Activated naive CD4-positive, alpha-beta T cell treated with anti-CD3 and anti-CD28 coated beads for 36 hours (primary cell): ENCODE results near the gene PDIA6. TPM values are rescaled to one million over a fixed set of nuclear protein-coding genes. Genes with fewer than 3 reads are reported as not detected.

Experiments
- CTCF ChIA-PET: fragments of 350-600 bp; sonication (Branson Sonifier 250); formaldehyde crosslinking; loops from one replicate; lab custom pipeline; 2021; ENCODE audit warnings: antibody characterized with exemption; lab: Charles Lee
- DNase-seq: peaks from one replicate; pipeline ENCODE4 v3.0.0-alpha.2; 2020
- H3K27ac Mint-ChIP-seq: one replicate; pipeline ENCODE4 v1.8.0; 2021; ENCODE audit warnings: mild to moderate bottlenecking, mixed read lengths
- H3K27me3 Mint-ChIP-seq: one replicate; pipeline ENCODE4 v1.8.0; 2021; ENCODE audit warnings: low read depth, mixed read lengths
- H3K36me3 Mint-ChIP-seq: one replicate; pipeline ENCODE4 v1.8.0; 2021; ENCODE audit warnings: low read depth, mixed read lengths
- H3K4me1 Mint-ChIP-seq: one replicate; pipeline ENCODE4 v1.8.0; 2021; ENCODE audit warnings: low read depth, mixed read lengths
- H3K4me3 Mint-ChIP-seq: one replicate; pipeline ENCODE4 v1.8.0; 2021; ENCODE audit warnings: mild to moderate bottlenecking, moderate library complexity, mixed read lengths
- H3K9me3 Mint-ChIP-seq: one replicate; pipeline ENCODE4 v1.8.0; 2021; ENCODE audit warnings: mixed read lengths
- intact Hi-C: fragments of 100-400 bp; cut with micrococcal nuclease; formaldehyde crosslinking; loops from one replicate; pipeline ENCODE4 v1.15.1; 2023
- total RNA-seq, 2 experiments: library from RNA; stranded (reverse); gene quantifications; one replicate each; pipeline ENCODE4 v1.2.3, GENCODE V29; 2021

PDIA6 gene
- total RNA-seq, 2 experiments from 2014 or later, result 103 to 106 TPM

GRCh38 chr2:10763461-10763800 lies 49.2 kb downstream of the PDIA6 start:
- intact Hi-C loops, result no loop called here
- CTCF ChIA-PET, result interaction anchor here (0.7 kb wide), 1 partner anchor 198 kb away, joined by 3 read pairs; no protein-coding TSS in a partner anchor
- Mint-ChIP-seq H3K27ac (no peak overlapping the region), H3K9me3 (no peaks in the 10 kb centered on the region), H3K4me1 (no peaks in the 10 kb centered on the region), H3K36me3 (no peaks in the 10 kb centered on the region), H3K4me3 (no peak overlapping the region), H3K27me3 (no peaks in the 10 kb centered on the region)
- DNase-seq, result no peak

GRCh38 chr2:10762651-10763460 lies 49.7 kb downstream of the PDIA6 start:
- no peaks in the 10 kb centered on the region for H3K36me3 Mint-ChIP-seq
- H3K9me3 Mint-ChIP-seq, result no peaks in the 10 kb centered on the region
- H3K4me3 Mint-ChIP-seq, result no peak overlapping the region
- H3K27me3 Mint-ChIP-seq, result no peaks in the 10 kb centered on the region
- CTCF ChIA-PET, result interaction anchor here (0.7 kb wide), 1 partner anchor 198 kb away, joined by 3 read pairs; no protein-coding TSS in a partner anchor
- no peak overlapping the region for H3K27ac Mint-ChIP-seq
- intact Hi-C loops, result no loop called here
- H3K4me1 Mint-ChIP-seq, result no peaks in the 10 kb centered on the region
- DNase-seq, result no peak

- intact Hi-C loops, result no loop called here
- H3K27ac Mint-ChIP-seq, result no peak overlapping the region
- H3K4me1 Mint-ChIP-seq, result no peaks in the 10 kb centered on the region
- H3K9me3 Mint-ChIP-seq, result no peaks in the 10 kb centered on the region
- H3K36me3 Mint-ChIP-seq, result no peaks in the 10 kb centered on the region
- CTCF ChIA-PET, result no interaction called here
- DNase-seq, result no peak
- H3K4me3 Mint-ChIP-seq, result no peak overlapping the region
- no peaks in the 10 kb centered on the region for H3K27me3 Mint-ChIP-seq
Measured at GRCh38 chr2:10761591-10761990, 51.0 kb downstream of the PDIA6 start.

- Mint-ChIP-seq H3K27me3 (no peaks in the 10 kb centered on the region), H3K36me3 (no peaks in the 10 kb centered on the region), H3K27ac (no peak overlapping the region), H3K4me1 (no peaks in the 10 kb centered on the region), H3K4me3 (no peak overlapping the region), H3K9me3 (no peaks in the 10 kb centered on the region)
- intact Hi-C loops, result no loop called here
- CTCF ChIA-PET, result no interaction called here
- DNase-seq, result no peak
Measured at GRCh38 chr2:10760794-10761504, 51.6 kb downstream of the PDIA6 start.

- Mint-ChIP-seq H3K27me3 (no peaks in the 10 kb centered on the region), H3K4me3 (no peak overlapping the region), H3K36me3 (no peaks in the 10 kb centered on the region), H3K9me3 (no peaks in the 10 kb centered on the region), H3K27ac (no peak overlapping the region), H3K4me1 (no peaks in the 10 kb centered on the region)
- DNase-seq, result no peak
- intact Hi-C loops, result no loop called here
- CTCF ChIA-PET, result no interaction called here
Measured at GRCh38 chr2:10759151-10759714, 53.4 kb downstream of the PDIA6 start.

- CTCF ChIA-PET, result no interaction called here
- H3K9me3 Mint-ChIP-seq, result no peaks in the 10 kb centered on the region
- intact Hi-C loops, result no loop called here
- H3K4me1 Mint-ChIP-seq, result no peaks in the 10 kb centered on the region
- no peak overlapping the region for H3K4me3 Mint-ChIP-seq
- no peak for DNase-seq
- H3K36me3 Mint-ChIP-seq, result no peaks in the 10 kb centered on the region
- no peaks in the 10 kb centered on the region for H3K27me3 Mint-ChIP-seq
- no peak overlapping the region for H3K27ac Mint-ChIP-seq
Measured at GRCh38 chr2:10757814-10758286, 54.7 kb downstream of the PDIA6 start.

GRCh38 chr2:10755621-10756020 lies 57.0 kb downstream of the PDIA6 start:
- Mint-ChIP-seq H3K27me3 (no peaks in the 10 kb centered on the region), H3K36me3 (no peaks in the 10 kb centered on the region), H3K9me3 (no peaks in the 10 kb centered on the region), H3K4me3 (no peak overlapping the region), H3K27ac (no peak overlapping the region), H3K4me1 (no peaks in the 10 kb centered on the region)
- CTCF ChIA-PET, result no interaction called here
- intact Hi-C loops, result no loop called here
- no peak for DNase-seq

GRCh38 chr2:10753876-10754275 lies 58.7 kb downstream of the PDIA6 start:
- DNase-seq, result no peak
- intact Hi-C loops, result no loop called here
- Mint-ChIP-seq H3K36me3 (no peaks in the 10 kb centered on the region), H3K4me3 (no peak overlapping the region), H3K27ac (no peak overlapping the region), H3K27me3 (no peaks in the 10 kb centered on the region), H3K9me3 (no peaks in the 10 kb centered on the region), H3K4me1 (no peaks in the 10 kb centered on the region)
- CTCF ChIA-PET, result interaction anchor here (1.0 kb wide), 1 partner anchor 10 kb away, joined by 5 read pairs; no protein-coding TSS in a partner anchor

GRCh38 chr2:10753156-10753555 lies 59.4 kb downstream of the PDIA6 start:
- H3K27ac Mint-ChIP-seq, result no peak overlapping the region

GRCh38 chr2:10752236-10752635 lies 60.3 kb downstream of the PDIA6 start:
- Mint-ChIP-seq H3K9me3 (no peaks in the 10 kb centered on the region), H3K4me1 (no peaks in the 10 kb centered on the region), H3K27ac (no peak overlapping the region), H3K36me3 (no peaks in the 10 kb centered on the region), H3K27me3 (no peaks in the 10 kb centered on the region), H3K4me3 (no peak overlapping the region)
- intact Hi-C loops, result no loop called here
- no peak for DNase-seq
- CTCF ChIA-PET, result interaction anchor here (0.6 kb wide), 1 partner anchor 183 kb away, joined by 4 read pairs; no protein-coding TSS in a partner anchor

More at GRCh38 chr2:10753156-10753555, 59.4 kb downstream of the PDIA6 start:
- no peak for DNase-seq
- CTCF ChIA-PET, result interaction anchor here (0.5 kb wide), 1 partner anchor 55 kb away, joined by 3 read pairs; no protein-coding TSS in a partner anchor
- H3K4me3 Mint-ChIP-seq, result no peak overlapping the region
- H3K9me3 Mint-ChIP-seq, result no peaks in the 10 kb centered on the region
- intact Hi-C loops, result no loop called here
- H3K36me3 Mint-ChIP-seq, result no peaks in the 10 kb centered on the region
- no peaks in the 10 kb centered on the region for H3K27me3 Mint-ChIP-seq
- H3K4me1 Mint-ChIP-seq, result no peaks in the 10 kb centered on the region

GRCh38 chr2:10750610-10751009 lies 62.0 kb downstream of the PDIA6 start:
- no peak overlapping the region for H3K27ac Mint-ChIP-seq
- intact Hi-C loops, result no loop called here
- DNase-seq, result no peak
- no peaks in the 10 kb centered on the region for H3K36me3 Mint-ChIP-seq
- CTCF ChIA-PET, result interaction anchor here (0.8 kb wide), 1 partner anchor 81 kb away, joined by 3 read pairs; no protein-coding TSS in a partner anchor
- no peak overlapping the region for H3K4me3 Mint-ChIP-seq
- H3K9me3 Mint-ChIP-seq, result no peaks in the 10 kb centered on the region
- H3K4me1 Mint-ChIP-seq, result peaks cover 3% of the 10 kb centered on the region
- no peaks in the 10 kb centered on the region for H3K27me3 Mint-ChIP-seq

GRCh38 chr2:10742666-10743065 lies 69.9 kb downstream of the PDIA6 start:
- intact Hi-C loops, result no loop called here
- Mint-ChIP-seq H3K27me3 (no peaks in the 10 kb centered on the region), H3K4me3 (no peak overlapping the region), H3K4me1 (peaks cover 8% of the 10 kb centered on the region), H3K36me3 (no peaks in the 10 kb centered on the region), H3K9me3 (no peaks in the 10 kb centered on the region), H3K27ac (no peak overlapping the region)
- no peak for DNase-seq
- CTCF ChIA-PET, result no interaction called here
